GM23338 (cell line): ENCODE results near the gene DOCK3. TPM values are rescaled to one million over a fixed set of nuclear protein-coding genes. Genes with fewer than 3 reads are reported as not detected.

ENCODE experiments used
- ATAC-seq: fragments of 200-7000 bp; cut with Tn5 transposase; 3 replicates; pipeline ENCODE4 v1.9.1; 2020
- DNase-seq: peaks from one replicate; pipeline ENCODE4 v3.0.0-alpha.2; 2015; ENCODE audit warnings: low spot score
- H2AFZ ChIP-seq: fragments of 200-600 bp; sonication (generic); 2 replicates; pipeline ENCODE4 v1.8.0; 2016; ENCODE audit warnings: antibody characterized with exemption, mild to moderate bottlenecking, moderate library complexity
- H3F3A ChIP-seq: fragments of 200-600 bp; sonication (generic); replicated peaks from 2 replicates; pipeline ENCODE4 v1.8.0; 2017; ENCODE audit warnings: antibody characterized with exemption, mixed run types, low read depth
- H3K27ac ChIP-seq: fragments of 200-600 bp; sonication (generic); 2 replicates; pipeline ENCODE4 v1.6.1; 2016; ENCODE audit warnings: low read depth
- H3K27me3 ChIP-seq: fragments of 200-600 bp; sonication (generic); 2 replicates; pipeline ENCODE4 v1.8.0; 2016; ENCODE audit warnings: mild to moderate bottlenecking, mixed run types, moderate library complexity; ENCODE audit not compliant: insufficient read depth
- H3K36me3 ChIP-seq: fragments of 200-600 bp; sonication (generic); 2 replicates; pipeline ENCODE4 v1.8.0; 2016; ENCODE audit warnings: mild to moderate bottlenecking; ENCODE audit not compliant: insufficient read depth
- H3K4me1 ChIP-seq: fragments of 200-600 bp; sonication (generic); 2 replicates; pipeline ENCODE4 v1.8.0; 2016; ENCODE audit warnings: mild to moderate bottlenecking, moderate library complexity; ENCODE audit not compliant: insufficient read depth
- H3K4me2 ChIP-seq: fragments of 200-600 bp; sonication (generic); 2 replicates; pipeline ENCODE4 v1.7.1; 2017; ENCODE audit warnings: mixed run types
- H3K4me3 ChIP-seq: fragments of 200-600 bp; sonication (generic); 2 replicates; pipeline ENCODE4 v1.6.1; 2016; ENCODE audit warnings: mixed run types
- H3K79me2 ChIP-seq: fragments of 200-600 bp; sonication (generic); replicated peaks from 2 replicates; pipeline ENCODE4 v1.8.0; 2017; ENCODE audit warnings: mild to moderate bottlenecking; ENCODE audit not compliant: insufficient read depth
- H3K9me2 ChIP-seq: fragments of 200-600 bp; sonication (generic); 2 replicates; pipeline ENCODE4 v1.8.0; 2017; ENCODE audit not compliant: insufficient read depth
- H4K20me1 ChIP-seq: fragments of 200-600 bp; sonication (generic); replicated peaks from 2 replicates; pipeline ENCODE4 v1.8.0; 2017; ENCODE audit warnings: mild to moderate bottlenecking; ENCODE audit not compliant: insufficient read depth
- H3K27ac Mint-ChIP-seq: 2 replicates; pipeline ENCODE4 v1.8.0; 2020; ENCODE audit warnings: inconsistent platforms, mild to moderate bottlenecking, moderate library complexity, mixed read lengths
- H3K27me3 Mint-ChIP-seq: 3 replicates; pipeline ENCODE4 v1.8.0; 2022; ENCODE audit warnings: low read depth, mild to moderate bottlenecking, moderate library complexity, mixed read lengths, inconsistent platforms; ENCODE audit not compliant: insufficient read depth, poor library complexity
- H3K36me3 Mint-ChIP-seq: 3 replicates; pipeline ENCODE4 v1.8.0; 2021; ENCODE audit warnings: low read depth, mild to moderate bottlenecking, inconsistent platforms, moderate library complexity, mixed read lengths
- H3K4me1 Mint-ChIP-seq: 3 replicates; pipeline ENCODE4 v1.8.0; 2020; ENCODE audit warnings: mild to moderate bottlenecking, inconsistent platforms, mixed read lengths
- H3K4me3 Mint-ChIP-seq: 3 replicates; pipeline ENCODE4 v1.8.0; 2021; ENCODE audit warnings: moderate library complexity, mild to moderate bottlenecking, inconsistent platforms, mixed read lengths
- H3K9me3 Mint-ChIP-seq: 3 replicates; pipeline ENCODE4 v1.8.0; 2020; ENCODE audit warnings: moderate library complexity, mild to moderate bottlenecking, inconsistent platforms, mixed read lengths
- CREB1 ChIP-seq: fragments of 250-450 bp; sonication (Bioruptor Pico); IDR thresholded peaks from 2 replicates; pipeline ENCODE4 v1.5.0; 2020; ENCODE audit warnings: low read depth, mild to moderate bottlenecking, moderate library complexity
- CTCF ChIP-seq, 2 experiments: fragments of 200-600 bp in 1 of 2; sonication (generic) in 1 of 2; conservative IDR thresholded peaks; 2 replicates each; pipeline versions ENCODE4 v1.5.1 to v1.6.1; 2016 to 2017; ENCODE audit warnings: antibody characterized with exemption in 2 of 2, low read depth in 2 of 2, mild to moderate bottlenecking in 2 of 2, moderate library complexity in 1 of 2
- EZH2 ChIP-seq: fragments of 200-600 bp; sonication (generic); IDR thresholded peaks from one replicate; pipeline ENCODE4 v1.8.0; 2017; ENCODE audit warnings: antibody characterized with exemption, mild to moderate bottlenecking, low read depth; ENCODE audit not compliant: unreplicated experiment
- EZH2phosphoT487 ChIP-seq: fragments of 200-600 bp; sonication (generic); IDR thresholded peaks from one replicate; pipeline ENCODE4 v1.8.1; 2018; ENCODE audit warnings: antibody characterized with exemption; ENCODE audit not compliant: unreplicated experiment
- JUNB ChIP-seq: IDR thresholded peaks from one replicate; pipeline ENCODE4 v1.6.1; 2016; ENCODE audit warnings: antibody characterized with exemption; ENCODE audit not compliant: unreplicated experiment
- NANOG ChIP-seq: IDR thresholded peaks from 2 replicates; pipeline ENCODE4 v1.6.1; 2016; ENCODE audit warnings: antibody characterized with exemption, borderline replicate concordance
- POLR2AphosphoS5 ChIP-seq: IDR thresholded peaks from 2 replicates; pipeline ENCODE4 v1.6.1; 2016; ENCODE audit warnings: antibody characterized with exemption, low read depth
- REST ChIP-seq: IDR thresholded peaks from one replicate; pipeline ENCODE4 v1.6.1; 2018; ENCODE audit warnings: antibody characterized with exemption; ENCODE audit not compliant: unreplicated experiment
- STAT1 ChIP-seq: IDR thresholded peaks from one replicate; pipeline ENCODE4 v1.6.1; 2016; ENCODE audit warnings: antibody characterized with exemption; ENCODE audit not compliant: unreplicated experiment
- ZNF331 ChIP-seq: fragments of 250-450 bp; sonication (Bioruptor Pico); IDR thresholded peaks from 2 replicates; pipeline ENCODE4 v1.5.0; 2020; ENCODE audit warnings: low read depth, mild to moderate bottlenecking, moderate library complexity
- polyA plus RNA-seq: library from polyadenylated mRNA; unstranded; fragments of >200 nt; fragmentation: Nextera tagmentation; extraction: Ambion mirVana; gene quantifications from 2 replicates; pipeline ENCODE4 v1.2.1, GENCODE V29; 2016
- total RNA-seq: library from RNA; depleted of rRNA; stranded (reverse); fragments of >200 nt; shearing (Covaris generic); gene quantifications from 2 replicates; pipeline ENCODE4 v1.2.3, GENCODE V29; 2014
- TF ChIP-seq, protein P1 (sequence below): IDR thresholded peaks from 2 replicates; pipeline ENCODE4 v1.6.1; 2016; ENCODE audit warnings: antibody characterized with exemption

DOCK3 gene
- total and polyA plus RNA-seq, 2 experiments from 2014 or later = 2.4 to 5.6 TPM

DNA sequence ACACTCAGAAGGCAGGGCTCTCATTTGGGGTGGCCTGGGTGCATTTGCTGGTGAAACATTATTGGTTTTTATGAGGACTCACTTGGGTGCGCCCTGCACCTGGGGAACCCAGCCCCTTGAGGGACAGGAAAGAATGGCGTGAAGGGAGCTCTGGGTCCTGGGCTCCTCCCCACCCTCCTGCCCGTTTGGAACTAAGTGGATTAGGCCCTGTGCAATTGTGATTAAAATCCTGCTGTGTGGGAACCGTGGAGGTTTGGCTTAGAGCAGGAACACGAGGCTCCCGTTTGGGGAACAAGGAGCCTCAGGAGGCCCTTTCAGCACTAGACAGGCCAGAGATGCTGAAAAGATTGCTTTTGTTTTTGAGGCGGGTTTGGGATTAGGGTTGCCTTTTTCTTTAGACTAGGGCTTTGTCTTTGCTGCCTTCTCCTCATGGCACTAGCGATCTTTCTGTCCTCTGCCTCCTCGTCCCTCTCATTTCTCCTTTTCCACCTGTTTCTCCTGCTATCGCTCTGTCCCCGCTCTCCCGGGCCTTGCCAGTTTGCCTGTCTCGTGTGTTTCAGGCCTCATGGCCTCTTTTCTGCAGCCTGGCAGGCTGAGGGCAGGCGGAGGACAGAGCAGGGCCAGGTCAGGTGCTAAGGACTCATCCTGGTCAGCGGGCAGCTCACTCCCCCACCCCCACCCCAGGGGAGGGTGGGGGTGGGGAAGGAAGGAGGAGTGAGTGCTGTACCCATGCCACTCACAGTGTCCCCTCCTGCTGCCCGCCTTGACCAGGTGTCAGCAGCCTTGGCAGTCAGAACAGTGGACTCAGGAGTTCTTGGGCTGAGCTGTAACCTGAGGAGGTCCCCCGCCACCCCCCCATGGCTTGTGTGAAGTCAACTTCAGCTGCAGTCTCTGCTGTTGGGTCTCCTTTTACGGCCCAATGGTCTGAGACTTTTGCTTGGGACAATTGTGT, 49.2 kb upstream of the DOCK3 start:
- Mint-ChIP-seq H3K27ac (peak overlapping the region; percentile 79; the same call in 1 of the 2 replicates), H3K27me3 (peaks cover 16% of the 10 kb centered on the region), H3K4me1 (peaks cover 43% of the 10 kb centered on the region), H3K4me3 (no peak overlapping the region), H3K36me3 (peaks cover 20% of the 10 kb centered on the region), H3K9me3 (no peaks in the 10 kb centered on the region)
- no peaks in the 10 kb centered on the region for H3K9me2 ChIP-seq
- no peak overlapping the region for H2AFZ ChIP-seq
- peaks cover 26% of the 10 kb centered on the region for H3K79me2 ChIP-seq
- ATAC-seq (peak; percentile 20), DNase-seq (peak; percentile 17)
- no peaks in the 10 kb centered on the region for H3K27me3 ChIP-seq
- H3K27ac ChIP-seq = 0 out of 2 replicates have a peak overlapping the region, but pooled peaks have one; percentile 50
- H3K4me2 ChIP-seq = peak overlapping the region; percentile 38; the same call in 1 of the 2 replicates
- TF ChIP-seq CREB1 = no peak
- peaks cover 16% of the 10 kb centered on the region for H3K4me1 ChIP-seq
- H3F3A ChIP-seq = no peaks in the 10 kb centered on the region; the same call in 1 of the 2 replicates
- H3K36me3 ChIP-seq = no peaks in the 10 kb centered on the region
- H3K4me3 ChIP-seq = no peak overlapping the region
- no peaks in the 10 kb centered on the region; the same call in 1 of the 2 replicates for H4K20me1 ChIP-seq

DNA sequence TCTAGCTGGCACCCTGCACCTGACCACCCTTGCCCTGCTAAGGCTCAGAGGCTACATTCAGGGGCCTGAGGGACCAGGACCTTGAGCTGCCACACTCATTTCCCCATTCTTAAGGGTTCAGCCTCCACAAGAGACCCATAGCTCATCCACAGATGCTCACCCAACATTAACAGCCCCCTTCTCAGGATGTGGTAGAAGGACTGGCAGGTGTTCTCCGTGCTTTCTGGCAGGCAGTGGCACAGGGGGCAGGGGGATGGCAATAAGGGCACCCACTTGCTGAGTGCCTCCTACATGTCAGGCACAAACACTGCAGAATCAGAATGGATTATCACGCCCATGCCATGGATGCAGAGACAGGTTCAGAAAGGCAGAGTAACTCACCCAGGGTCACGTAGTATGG, 48.3 kb upstream of the DOCK3 start:
- no peak overlapping the region for H3K27ac Mint-ChIP-seq
- no peaks in the 10 kb centered on the region for H3K9me3 Mint-ChIP-seq
- peaks cover 26% of the 10 kb centered on the region for H3K79me2 ChIP-seq
- TF ChIP-seq ZNF331 = no peak
- no peak for TF ChIP-seq EZH2phosphoT487
- no peak for TF ChIP-seq NANOG
- TF ChIP-seq, protein P1, sequence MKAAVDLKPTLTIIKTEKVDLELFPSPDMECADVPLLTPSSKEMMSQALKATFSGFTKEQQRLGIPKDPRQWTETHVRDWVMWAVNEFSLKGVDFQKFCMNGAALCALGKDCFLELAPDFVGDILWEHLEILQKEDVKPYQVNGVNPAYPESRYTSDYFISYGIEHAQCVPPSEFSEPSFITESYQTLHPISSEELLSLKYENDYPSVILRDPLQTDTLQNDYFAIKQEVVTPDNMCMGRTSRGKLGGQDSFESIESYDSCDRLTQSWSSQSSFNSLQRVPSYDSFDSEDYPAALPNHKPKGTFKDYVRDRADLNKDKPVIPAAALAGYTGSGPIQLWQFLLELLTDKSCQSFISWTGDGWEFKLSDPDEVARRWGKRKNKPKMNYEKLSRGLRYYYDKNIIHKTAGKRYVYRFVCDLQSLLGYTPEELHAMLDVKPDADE = no peak
- no peak for TF ChIP-seq CTCF (conservative IDR thresholded peaks at IDR 0.05; ENCODE audit: low read depth in 2 of 2)
- no peak for TF ChIP-seq POLR2AphosphoS5
- TF ChIP-seq JUNB = no peak
- no peak for TF ChIP-seq CREB1
- TF ChIP-seq STAT1 = no peak
- no peak for TF ChIP-seq EZH2
- TF ChIP-seq REST = no peak

More for the DNA sequence above, 48.3 kb upstream of the DOCK3 start:
- Histone ChIP-seq H3K27me3 (no peaks in the 10 kb centered on the region), H3F3A (no peaks in the 10 kb centered on the region; the same call in 1 of the 2 replicates), H2AFZ (no peak overlapping the region), H3K4me2 (no peak overlapping the region), H3K4me3 (no peak overlapping the region), H3K9me2 (no peaks in the 10 kb centered on the region), H3K27ac (no peak overlapping the region), H3K36me3 (no peaks in the 10 kb centered on the region), H3K4me1 (peaks cover 16% of the 10 kb centered on the region), H4K20me1 (peaks cover 4% of the 10 kb centered on the region; the same call in 1 of the 2 replicates)
- H3K36me3 Mint-ChIP-seq = peaks cover 15% of the 10 kb centered on the region; the same call in 2 of the 3 replicates
- ATAC-seq (no peak), DNase-seq (no peak)
- no peak overlapping the region for H3K4me3 Mint-ChIP-seq
- H3K4me1 Mint-ChIP-seq = peaks cover 43% of the 10 kb centered on the region
- peaks cover 16% of the 10 kb centered on the region for H3K27me3 Mint-ChIP-seq
